ENCODE results near the gene CNPY1. TPM values are rescaled to one million over a fixed set of nuclear protein-coding genes. Genes with fewer than 3 reads are reported as not detected.

CNPY1 gene
- total RNA-seq, 2 donors from 2014 or later, result not detected

GRCh38 chr7:155484483-155485399 is 61.6 kb downstream of the CNPY1 start:
- no peak for TF ChIP-seq CTCF (IDR thresholded peaks at IDR 0.05)
- no peaks in the 10 kb centered on the region for H3K9me3 ChIP-seq
- no peaks in the 10 kb centered on the region for H3K27me3 ChIP-seq
- H3K9ac ChIP-seq (ENCODE audit: low read depth in 2 of 2, low read length in 2 of 2), result no peak overlapping the region
- no peaks in the 10 kb centered on the region for H3K4me1 ChIP-seq
- intact Hi-C loops (cut with DNase I), result no loop called here
- H3K27ac ChIP-seq, result no peak overlapping the region
- H3K4me3 ChIP-seq, result no peak overlapping the region
- H3K36me3 ChIP-seq, result no peaks in the 10 kb centered on the region
- DNase-seq, result no peak

- Histone ChIP-seq H3K36me3 (no peaks in the 10 kb centered on the region), H3K4me3 (no peak overlapping the region), H3K9me3 (no peaks in the 10 kb centered on the region), H3K27me3 (no peaks in the 10 kb centered on the region), H3K9ac (ENCODE audit: low read depth in 2 of 2, low read length in 2 of 2) (no peak overlapping the region), H3K27ac (no peak overlapping the region), H3K4me1 (no peaks in the 10 kb centered on the region)
- intact Hi-C loops (cut with DNase I), result no loop called here
- TF ChIP-seq CTCF (IDR thresholded peaks at IDR 0.05), result no peak
- DNase-seq, result no peak
Measured at GRCh38 chr7:155483868-155484325, 62.5 kb downstream of the CNPY1 start.

- Histone ChIP-seq H3K27me3 (no peaks in the 10 kb centered on the region), H3K4me3 (no peak overlapping the region), H3K9ac (ENCODE audit: low read depth in 2 of 2, low read length in 2 of 2) (no peak overlapping the region), H3K27ac (no peak overlapping the region), H3K4me1 (no peaks in the 10 kb centered on the region), H3K9me3 (no peaks in the 10 kb centered on the region), H3K36me3 (no peaks in the 10 kb centered on the region)
- no peak for DNase-seq
- TF ChIP-seq CTCF (IDR thresholded peaks at IDR 0.05), result no peak
- intact Hi-C loops (cut with DNase I), result no loop called here
Measured at GRCh38 chr7:155483245-155483644, 63.1 kb downstream of the CNPY1 start.

- Histone ChIP-seq H3K27ac (no peak overlapping the region), H3K27me3 (no peaks in the 10 kb centered on the region)
Measured at GRCh38 chr7:155482511-155483183, 63.7 kb downstream of the CNPY1 start.

More at GRCh38 chr7:155482511-155483183, 63.7 kb downstream of the CNPY1 start:
- H3K9ac ChIP-seq (ENCODE audit: low read depth in 2 of 2, low read length in 2 of 2), result no peak overlapping the region
- no peak overlapping the region for H3K4me3 ChIP-seq
- intact Hi-C loops (cut with DNase I), result no loop called here
- no peak for DNase-seq
- no peaks in the 10 kb centered on the region for H3K9me3 ChIP-seq
- no peaks in the 10 kb centered on the region for H3K4me1 ChIP-seq
- no peak for TF ChIP-seq CTCF (IDR thresholded peaks at IDR 0.05)
- H3K36me3 ChIP-seq, result no peaks in the 10 kb centered on the region
